K562 (cell line): ENCODE results near the gene CCDC9. TPM values are rescaled to one million over a fixed set of nuclear protein-coding genes. Genes with fewer than 3 reads are reported as not detected.

Source experiments
- ATAC-seq: fragments of 200-7000 bp; cut with Tn5 transposase; 3 replicates; pipeline ENCODE4 v1.9.1; 2020; ENCODE audit warnings: moderate library complexity
- BruUV-seq: library from RNA; stranded (reverse); fragments of 400-500 nt; replicated peaks from 2 replicates; lab custom pipeline; 2021; lab: Mats Ljungman, UMichigan
- CTCF ChIA-PET: fragments of 300-600 bp; formaldehyde crosslinking; extraction: SDS; loops from one replicate; lab custom pipeline; 2021; ENCODE audit warnings: low intra/inter-chr PET ratio; lab: Yijun Ruan, JAX
- POLR2A ChIA-PET: fragments of 300-600, 350-650 bp; sonication (Branson Sonifier 250); formaldehyde crosslinking; extraction: SDS; loops from one replicate; lab custom pipeline; 2021; ENCODE audit warnings: antibody characterized with exemption, inconsistent platforms; lab: Yijun Ruan, JAX
- DNase-seq, 4 experiments: peaks; one replicate each; pipeline versions ENCODE4 v3.0.0 to v3.0.0-alpha.2; 2011 to 2018; ENCODE audit warnings: low spot score in 3 of 4, mixed read lengths in 3 of 4; ENCODE audit errors: extremely low read depth in 1 of 4
- FAIRE-seq: peaks from 2 replicates; lab custom pipeline; 2011; peaks lifted over from hg19 to GRCh38; lab: Jason Lieb, UNC
- H2AFZ ChIP-seq: 2 replicates; pipeline ENCODE4 v1.6.0; 2011; ENCODE audit warnings: low read depth, low read length, control low read depth, inconsistent platforms
- H3K27ac ChIP-seq: fragments of 200-600 bp; 3 replicates; pipeline ENCODE4 v1.8.0; 2011; ENCODE audit warnings: low read depth, mild to moderate bottlenecking, control low read depth, inconsistent platforms, low read length, moderate library complexity, mixed read lengths; ENCODE audit errors: extremely low read depth
- H3K27me3 ChIP-seq, 2 experiments: fragments of 300-600 bp in 1 of 2; 2 replicates in 1 of 2; 3 replicates in 1 of 2; pipeline versions ENCODE4 v1.6.0 to v1.8.0; 2011; ENCODE audit warnings: inconsistent platforms in 2 of 2, low read length in 2 of 2, mild to moderate bottlenecking in 1 of 2, mixed read lengths in 1 of 2, moderate library complexity in 1 of 2; ENCODE audit not compliant: control insufficient read depth in 2 of 2, insufficient read depth in 2 of 2
- H3K36me3 ChIP-seq: fragments of 300-600 bp; 3 replicates; pipeline ENCODE4 v1.8.0; 2011; ENCODE audit warnings: mild to moderate bottlenecking, low read length, inconsistent platforms; ENCODE audit not compliant: control insufficient read depth, insufficient read depth
- H3K4me1 ChIP-seq, 2 experiments: fragments of 200-600 bp in 1 of 2; replicated peaks in 1 of 2; 2 replicates in 1 of 2; 3 replicates in 1 of 2; pipeline versions ENCODE4 v1.5.1 to v1.8.0; 2011; ENCODE audit warnings: inconsistent platforms in 2 of 2, low read length in 2 of 2, mild to moderate bottlenecking in 1 of 2, mixed read lengths in 1 of 2, moderate library complexity in 1 of 2; ENCODE audit not compliant: control insufficient read depth in 2 of 2, insufficient read depth in 2 of 2
- H3K4me2 ChIP-seq: 2 replicates; pipeline ENCODE4 v1.6.1; 2011; ENCODE audit warnings: low read length, control low read depth, inconsistent platforms, mixed read lengths; ENCODE audit not compliant: insufficient read depth
- H3K4me3 ChIP-seq: fragments of 200-600 bp; sonication (generic), shearing (Covaris generic); 2 replicates; pipeline ENCODE4 v1.5.1; 2016; ENCODE audit warnings: control low read depth, inconsistent platforms
- H3K79me2 ChIP-seq: fragments of 200-600 bp; 3 replicates; pipeline ENCODE4 v1.8.0; 2011; ENCODE audit warnings: low read length, inconsistent platforms; ENCODE audit not compliant: control insufficient read depth, insufficient read depth
- H3K9ac ChIP-seq, 2 experiments: 2 replicates each; pipeline versions ENCODE4 v1.6.0 to v1.6.1; 2011; ENCODE audit warnings: low read depth in 2 of 2, low read length in 2 of 2, control low read depth in 1 of 2, inconsistent platforms in 1 of 2, mild to moderate bottlenecking in 1 of 2, mixed read lengths in 1 of 2; ENCODE audit not compliant: insufficient read depth in 1 of 2
- H3K9me1 ChIP-seq: one replicate; pipeline ENCODE4 v1.6.0; 2011; ENCODE audit warnings: inconsistent platforms, mild to moderate bottlenecking, low read length, moderate library complexity; ENCODE audit not compliant: control insufficient read depth, insufficient read depth
- H3K9me3 ChIP-seq: replicated peaks from 2 replicates; pipeline ENCODE4 v1.5.1; 2011; ENCODE audit warnings: low read depth, low read length, inconsistent platforms; ENCODE audit not compliant: control insufficient read depth, insufficient read depth
- H4K20me1 ChIP-seq: replicated peaks from 2 replicates; pipeline ENCODE4 v1.6.1; 2011; ENCODE audit warnings: low read length, inconsistent platforms, mixed read lengths; ENCODE audit not compliant: control insufficient read depth, insufficient read depth
- POLR2AphosphoS2 ChIP-seq: IDR thresholded peaks from 2 replicates; pipeline ENCODE4 v1.6.1; 2012; ENCODE audit warnings: low read length, improper control_type of control experiment
- POLR2G ChIP-seq: fragments of 200-400 bp; formaldehyde crosslinking; IDR thresholded peaks from 2 replicates; pipeline ENCODE4 v1.6.1; 2017; ENCODE audit warnings: low read depth, mild to moderate bottlenecking, antibody characterized with exemption, low read length, moderate library complexity
- RBFOX2 ChIP-seq: fragments of 200-400 bp; formaldehyde crosslinking; IDR thresholded peaks from 2 replicates; pipeline ENCODE4 v1.6.1; 2017; ENCODE audit warnings: low read depth, mild to moderate bottlenecking, low read length, moderate library complexity
- WGBS: fragments of 100-300 bp; shearing (Covaris generic); methylation state at CpG from one replicate; pipeline ENCODE4 v1.1.6; 2016; ENCODE audit warnings: low coverage, mixed read lengths; ENCODE audit not compliant: insufficient coverage; ENCODE audit errors: missing lambda C conversion rate; 5-methylcytosine and 5-hydroxymethylcytosine counted together
- in situ Hi-C: fragments of 300-500 bp; cut with MboI; formaldehyde crosslinking; loops from 4 replicates; pipeline ENCODE4 v1.15.0; 2018; ENCODE audit warnings: inconsistent platforms, mixed read lengths
- intact Hi-C: fragments of 100-400 bp; cut with micrococcal nuclease; formaldehyde crosslinking; loops from 2 replicates; pipeline ENCODE4 v1.14.2; 2022
- polyA plus RNA-seq, 8 experiments: library from polyadenylated mRNA; depleted of rRNA in 4 of 8; stranded (reverse) in 5 of 8; unstranded in 3 of 8; fragments of >200 nt; fragmentation: Nextera tagmentation in 2 of 8; fragmentation: Illumina TruSeq in 1 of 8; extraction: Ambion mirVana in 2 of 8; extraction: Trizol in 1 of 8; gene quantifications; 2 replicates each; pipeline versions ENCODE4 v1.2.1 to v1.2.3, GENCODE V29; 2011 to 2014; ENCODE audit warnings: inconsistent platforms in 1 of 8, missing spikeins in 1 of 8
- total RNA-seq, 7 experiments: library from RNA; depleted of rRNA in 6 of 7; stranded (reverse); fragments of >200 nt in 6 of 7; fragmentation: Illumina TruSeq in 2 of 7; extraction: Trizol in 2 of 7; gene quantifications; 2 replicates each; pipeline versions ENCODE4 v1.2.1 to v1.2.3, GENCODE V29; 2011 to 2021; ENCODE audit warnings: low replicate concordance in 1 of 7
- TF ChIP-seq, protein P1 (sequence below): sonication (generic); formaldehyde crosslinking; IDR thresholded peaks from 2 replicates; pipeline ENCODE4 v1.8.1; 2023; ENCODE audit warnings: mild to moderate bottlenecking, missing genetic modification reagents

The CCDC9 gene
- total and polyA plus RNA-seq, 9 of the 15 experiments (the other 6 are each of a cell fraction or from before 2014, with no cell fraction given) = 0.23 to 38.6 (median 8.4) TPM

DNA sequence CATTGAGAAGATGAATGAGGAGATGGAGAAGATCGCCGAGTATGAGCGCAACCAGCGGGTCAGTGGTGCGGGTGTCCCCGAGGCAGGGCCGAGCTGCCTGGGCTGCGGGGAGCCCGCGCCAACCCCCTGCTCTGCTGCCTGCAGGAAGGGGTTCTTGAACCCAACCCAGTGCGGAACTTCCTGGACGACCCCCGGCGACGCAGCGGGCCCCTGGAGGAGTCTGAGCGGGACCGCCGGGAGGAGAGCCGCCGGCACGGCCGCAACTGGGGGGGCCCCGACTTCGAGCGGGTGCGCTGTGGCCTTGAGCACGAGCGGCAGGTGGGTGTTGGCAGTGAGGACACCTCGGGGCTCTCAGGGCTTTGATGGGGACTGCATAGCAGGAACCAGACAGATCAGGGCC, 8.3 kb downstream of the CCDC9 start:
- peaks cover 0 to 19% of the 10 kb centered on the region in 2 experiments; a peak in 2 of 5 replicates for H3K4me1 ChIP-seq
- H3K9ac ChIP-seq = peak overlapping the region in 1 of 2 experiments; percentile 36; a peak in 2 of 4 replicates
- H4K20me1 ChIP-seq = no peaks in the 10 kb centered on the region
- POLR2A ChIA-PET = interaction anchor here (0.6 kb wide), 1 partner anchor 86 kb away, joined by 3 read pairs; no protein-coding TSS in a partner anchor
- H3K27ac ChIP-seq = no peak overlapping the region
- in situ Hi-C loops = no loop called here
- H3K27me3 ChIP-seq = no peaks in the 10 kb centered on the region
- ATAC-seq (no peak), FAIRE-seq (no peak)
- H3K4me2 ChIP-seq = no peak overlapping the region
- intact Hi-C loops = no loop called here
- 95% methylated on average over 24 of the region's 30 CpGs for WGBS
- TF ChIP-seq POLR2AphosphoS2 (no peak), RBFOX2 (peak; percentile 63), POLR2G (peak; percentile 59; the same call in 1 of the 2 replicates)
- TF ChIP-seq, protein P1, sequence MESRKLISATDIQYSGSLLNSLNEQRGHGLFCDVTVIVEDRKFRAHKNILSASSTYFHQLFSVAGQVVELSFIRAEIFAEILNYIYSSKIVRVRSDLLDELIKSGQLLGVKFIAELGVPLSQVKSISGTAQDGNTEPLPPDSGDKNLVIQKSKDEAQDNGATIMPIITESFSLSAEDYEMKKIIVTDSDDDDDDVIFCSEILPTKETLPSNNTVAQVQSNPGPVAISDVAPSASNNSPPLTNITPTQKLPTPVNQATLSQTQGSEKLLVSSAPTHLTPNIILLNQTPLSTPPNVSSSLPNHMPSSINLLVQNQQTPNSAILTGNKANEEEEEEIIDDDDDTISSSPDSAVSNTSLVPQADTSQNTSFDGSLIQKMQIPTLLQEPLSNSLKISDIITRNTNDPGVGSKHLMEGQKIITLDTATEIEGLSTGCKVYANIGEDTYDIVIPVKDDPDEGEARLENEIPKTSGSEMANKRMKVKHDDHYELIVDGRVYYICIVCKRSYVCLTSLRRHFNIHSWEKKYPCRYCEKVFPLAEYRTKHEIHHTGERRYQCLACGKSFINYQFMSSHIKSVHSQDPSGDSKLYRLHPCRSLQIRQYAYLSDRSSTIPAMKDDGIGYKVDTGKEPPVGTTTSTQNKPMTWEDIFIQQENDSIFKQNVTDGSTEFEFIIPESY = peak; percentile 46; the same call in 1 of the 2 replicates
- TF ChIP-seq, all 486 proteins: peak for 3
- peaks cover 7% of the 10 kb centered on the region; the same call in 2 of the 3 replicates for H3K79me2 ChIP-seq
- CTCF ChIA-PET = no interaction called here
- no TSS peak for BruUV-seq
- no peaks in the 10 kb centered on the region for H3K9me1 ChIP-seq
- H3K36me3 ChIP-seq = peaks cover 71% of the 10 kb centered on the region; the same call in 2 of the 3 replicates
- no peak overlapping the region for H3K4me3 ChIP-seq
- no peaks in the 10 kb centered on the region; the same call in 1 of the 2 replicates for H3K9me3 ChIP-seq
- no peak for DNase-seq
- H2AFZ ChIP-seq = no peak overlapping the region
